GM19043 (cell line): ENCODE results near the gene ATP2B2.

Experiments used
- ATAC-seq: cut with Tn5 transposase; IDR thresholded peaks from one replicate; pipeline ENCODE4 v1.9.1; 2021; ENCODE audit warnings: low read depth; ENCODE audit not compliant: unreplicated experiment

Gene ATP2B2

DNA sequence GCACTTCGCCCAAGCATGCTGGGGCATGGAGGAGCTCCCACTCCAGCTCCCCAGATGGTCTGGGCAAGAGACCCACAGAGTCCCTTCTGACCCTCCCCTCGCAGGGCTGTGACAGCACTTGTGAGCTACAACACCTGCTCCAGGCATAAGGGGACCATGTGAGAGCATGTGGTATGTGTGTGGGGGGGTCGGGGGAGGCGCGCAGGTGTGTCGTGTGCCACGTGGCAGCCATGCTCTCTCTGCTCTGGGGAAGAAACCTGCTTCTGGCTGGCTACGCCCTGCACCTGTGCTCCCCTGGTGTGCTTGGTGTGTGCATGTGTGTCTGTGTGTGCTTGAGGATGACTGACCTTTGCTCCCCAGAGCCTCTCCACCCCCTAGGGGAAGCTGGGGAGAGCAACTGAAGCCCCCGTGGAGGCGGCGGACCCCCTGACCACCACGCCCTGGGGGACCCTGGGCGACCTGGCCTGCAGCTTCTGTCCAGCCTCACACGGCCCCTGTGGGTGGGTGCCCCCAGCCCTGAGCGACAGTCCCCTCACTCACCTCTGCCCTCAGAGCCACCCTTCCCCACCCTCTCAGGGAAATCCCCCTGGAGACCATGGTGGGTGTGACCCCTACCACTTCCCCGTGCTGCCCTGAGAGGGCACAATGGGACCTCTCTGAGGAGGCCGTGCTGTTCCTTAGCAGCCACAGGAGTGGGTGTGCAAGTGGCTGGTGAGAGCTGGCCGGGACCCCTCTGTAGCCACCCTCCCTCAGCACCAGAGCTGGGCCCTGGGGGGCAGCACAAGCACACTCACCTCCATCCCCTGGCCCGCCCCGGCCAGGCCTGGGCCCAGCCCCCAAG lies 167.8 kb downstream of the ATP2B2 start:
- ATAC-seq, result no peak

DNA sequence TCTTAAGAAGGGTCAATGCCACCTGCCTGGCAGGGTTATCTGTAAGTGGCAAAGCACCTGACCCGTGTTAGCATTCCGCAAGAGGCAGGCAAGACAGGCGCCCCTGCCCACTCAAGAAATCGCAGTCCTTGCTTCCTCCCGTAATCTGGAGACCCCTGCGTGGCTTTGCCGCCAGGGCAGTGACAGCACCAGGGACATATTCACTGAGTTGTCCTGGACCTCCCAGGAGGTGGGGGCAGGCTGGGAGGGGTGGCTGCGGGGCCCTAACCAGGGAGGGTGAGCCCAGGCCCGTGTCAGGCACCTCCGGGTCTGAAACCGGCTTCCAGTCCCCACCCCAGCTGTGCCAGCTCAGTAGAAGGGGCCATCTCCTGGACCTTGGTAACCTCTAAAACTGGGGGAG lies 168.6 kb downstream of the ATP2B2 start:
- ATAC-seq, result no peak

DNA sequence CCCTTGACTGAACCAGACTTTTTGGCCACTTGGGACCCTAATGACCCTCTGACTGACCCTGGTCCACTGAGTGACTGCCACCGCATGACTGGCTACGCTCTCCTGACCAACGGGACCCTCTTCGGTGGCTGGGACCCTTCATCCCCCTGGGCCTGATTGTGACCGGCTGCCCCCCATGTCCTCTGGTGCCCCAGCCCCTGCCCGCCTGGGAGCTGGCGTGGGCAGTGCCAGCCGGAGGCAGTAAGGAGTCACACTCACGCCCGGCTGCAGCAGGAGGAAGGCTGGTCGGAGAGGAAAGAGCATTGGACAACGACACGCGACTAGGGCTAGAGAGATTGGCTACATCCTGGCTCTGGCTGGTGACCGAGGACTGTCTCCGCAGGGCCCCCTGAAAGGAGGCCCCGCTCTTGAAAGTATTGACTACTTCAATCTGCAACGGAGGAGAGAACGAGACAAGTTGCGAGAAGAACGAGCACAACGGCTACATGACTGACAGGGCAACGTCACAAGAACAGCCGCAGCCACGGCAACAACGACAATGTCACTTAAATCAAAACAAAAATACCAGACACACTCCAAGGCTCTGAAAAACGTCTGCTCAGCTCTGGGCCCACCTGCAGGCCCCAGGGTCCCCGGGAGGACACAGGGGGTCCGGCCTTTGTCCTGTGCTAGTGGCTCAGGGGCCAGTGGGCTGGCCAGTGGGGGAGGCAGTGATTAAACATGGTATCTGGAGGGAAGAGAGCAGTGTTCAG lies 169.3 kb downstream of the ATP2B2 start:
- ATAC-seq, result no peak

DNA sequence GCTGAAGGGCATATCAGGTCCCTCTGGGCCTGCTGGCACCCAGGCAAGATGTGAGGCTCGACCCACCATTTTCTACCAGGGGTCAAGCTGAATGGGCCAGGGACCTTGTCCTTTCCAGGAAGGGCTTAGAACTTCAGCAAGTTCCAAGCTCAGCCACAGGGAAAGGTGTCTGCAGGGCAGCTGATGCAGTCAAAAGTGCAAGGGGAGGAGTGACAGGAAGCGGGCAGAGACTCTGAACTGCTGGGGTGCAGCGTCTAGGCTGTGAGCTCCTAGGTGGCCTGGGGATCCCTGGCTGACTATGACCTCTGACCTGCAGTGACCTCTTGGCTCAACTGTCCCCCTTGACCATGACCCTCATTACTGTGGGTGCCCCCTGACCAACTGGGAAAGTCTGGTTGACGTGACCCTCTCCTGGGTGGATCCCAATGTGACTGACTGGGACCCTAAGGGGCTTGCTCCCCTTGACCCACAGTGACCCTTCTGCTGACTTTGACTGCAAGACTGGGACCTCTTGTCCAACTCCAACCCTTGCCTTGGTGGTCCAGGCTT lies 170.1 kb downstream of the ATP2B2 start:
- no peak for ATAC-seq

DNA sequence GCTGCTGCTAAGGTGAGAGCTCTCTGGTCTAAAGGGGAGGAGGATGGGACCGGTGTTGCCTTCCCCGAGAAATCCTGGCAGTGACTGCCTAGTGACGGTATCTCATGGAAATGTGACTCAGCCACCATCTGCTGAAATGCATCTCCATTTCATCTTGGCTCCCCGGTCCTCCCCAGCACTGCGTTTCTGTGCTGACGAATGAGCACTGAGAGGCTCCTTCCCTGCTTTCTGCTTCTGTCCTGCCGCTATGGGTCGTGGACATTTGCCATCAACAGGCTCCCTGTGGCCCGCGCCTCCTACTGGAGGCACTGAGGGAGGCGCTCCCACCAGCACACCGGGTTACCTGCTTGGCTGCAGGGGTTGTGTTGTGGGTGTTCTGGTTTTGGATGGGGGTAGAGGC lies 170.9 kb downstream of the ATP2B2 start:
- no peak for ATAC-seq

DNA sequence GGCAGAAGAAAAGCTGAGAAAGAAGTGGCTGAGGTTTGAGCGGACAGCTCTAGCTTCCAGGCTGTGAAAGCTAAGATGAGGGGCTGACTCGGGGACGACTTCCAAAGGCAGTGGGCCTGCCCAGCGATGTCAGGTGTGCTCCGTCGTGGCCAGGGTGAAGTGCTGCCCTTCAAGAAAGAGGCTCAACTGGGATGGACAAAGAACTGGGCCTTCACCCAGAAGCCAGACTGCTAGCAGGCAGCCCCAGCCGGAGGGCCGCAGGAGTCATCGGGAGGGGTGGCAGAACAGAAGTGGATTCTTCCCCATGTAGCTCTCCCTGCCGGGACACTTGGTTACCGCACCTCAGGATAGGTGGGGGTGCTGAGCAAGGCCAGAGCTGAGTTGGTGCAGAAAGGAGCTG lies 171.3 kb downstream of the ATP2B2 start:
- ATAC-seq, result no peak

DNA sequence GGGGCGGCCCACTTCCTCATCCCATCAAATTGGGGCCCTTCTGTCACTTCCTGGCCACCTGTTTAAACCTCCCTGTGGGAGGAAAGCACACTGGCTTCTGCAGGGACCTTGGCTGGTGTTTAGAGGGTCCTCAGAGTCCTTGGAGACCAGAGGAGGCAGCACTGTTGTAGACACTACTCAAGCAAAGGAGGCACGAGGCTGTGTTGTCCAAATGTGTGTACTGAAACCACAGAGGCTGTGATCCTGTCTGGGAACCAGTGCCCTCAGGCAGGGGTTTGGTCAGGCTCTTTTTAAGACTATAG lies 172.1 kb downstream of the ATP2B2 start:
- ATAC-seq, result no peak

DNA sequence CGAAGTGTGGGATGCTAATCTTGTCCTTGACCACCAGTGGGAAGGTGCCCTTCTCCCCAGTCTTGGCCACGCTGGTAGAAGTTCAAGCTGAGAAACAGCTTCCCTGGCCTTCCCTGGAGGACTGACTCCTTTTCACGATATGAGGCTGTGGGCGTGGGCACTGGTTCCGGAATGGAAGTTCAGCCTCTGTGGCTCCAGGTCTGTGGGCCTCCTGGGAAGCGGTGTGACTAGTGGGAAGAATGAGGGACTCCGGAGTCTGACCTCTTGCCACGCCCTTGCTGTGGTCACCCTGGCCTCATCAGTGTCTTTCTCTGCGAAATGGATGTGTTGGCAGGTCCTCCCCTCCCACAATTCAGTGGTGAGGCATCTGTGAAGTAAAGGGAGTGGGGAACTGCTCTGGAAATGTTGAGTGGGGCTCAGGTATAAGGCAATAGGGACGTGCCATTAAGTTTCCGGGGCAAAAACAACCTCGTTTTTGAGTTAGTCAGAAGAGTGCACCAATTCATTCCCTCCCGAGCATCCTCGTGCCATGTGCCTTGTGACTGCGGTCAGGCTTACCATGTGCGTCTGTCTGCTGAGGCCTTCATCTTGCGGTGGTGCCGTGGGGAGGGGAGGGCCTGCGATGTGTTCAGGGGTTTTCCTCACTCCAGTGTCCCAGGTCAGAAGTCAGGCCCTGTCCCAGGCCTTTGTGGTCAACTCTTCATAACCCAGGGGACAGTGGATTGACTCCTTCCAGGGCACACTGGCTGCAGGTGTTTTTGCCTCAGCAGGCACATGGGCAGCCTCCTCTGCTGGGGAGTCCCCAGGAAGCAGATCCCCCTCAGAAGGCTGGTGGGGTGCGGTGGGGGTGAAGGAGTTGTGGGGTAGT lies 172.7 kb downstream of the ATP2B2 start:
- ATAC-seq, result no peak

DNA sequence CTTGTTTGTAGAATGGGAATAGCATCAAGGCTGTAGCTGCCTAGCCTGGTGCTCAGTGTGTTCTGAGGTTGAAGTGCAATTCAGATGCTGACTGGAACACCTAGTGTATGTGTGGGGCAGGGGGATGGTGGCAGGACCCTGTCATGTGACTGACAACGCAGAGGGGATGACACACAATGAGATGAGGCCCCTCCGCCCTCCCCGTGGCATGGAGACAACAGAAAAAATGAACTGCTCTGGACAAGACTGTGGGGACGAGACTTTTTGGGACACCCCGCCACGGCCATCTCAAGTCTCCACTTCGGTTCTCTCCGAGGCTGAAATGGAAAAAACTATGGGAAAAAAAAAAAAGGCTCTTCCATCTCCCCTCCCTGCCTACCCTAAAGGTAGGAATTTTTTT lies 174.1 kb downstream of the ATP2B2 start:
- no peak for ATAC-seq

DNA sequence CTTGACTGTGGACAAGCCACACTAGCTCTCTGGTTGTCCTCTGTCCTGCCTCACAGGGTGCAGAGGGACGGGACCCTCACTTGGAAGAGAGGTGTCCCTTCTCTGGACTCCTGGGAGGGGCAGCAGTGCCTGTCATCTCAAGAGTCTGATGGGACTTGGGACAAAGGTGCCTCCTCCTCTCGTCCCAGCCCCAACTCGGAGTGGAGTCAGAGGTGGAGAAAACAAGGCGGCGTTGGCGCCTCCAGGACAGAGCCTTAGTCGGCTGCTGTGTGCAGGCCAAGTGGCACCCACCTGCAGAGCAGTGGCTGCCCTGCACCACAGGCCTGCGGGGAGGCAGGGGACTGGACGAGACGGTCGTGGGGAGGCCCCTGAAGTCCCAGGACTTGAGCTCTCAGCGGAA lies 175.1 kb downstream of the ATP2B2 start:
- ATAC-seq, result no peak

DNA sequence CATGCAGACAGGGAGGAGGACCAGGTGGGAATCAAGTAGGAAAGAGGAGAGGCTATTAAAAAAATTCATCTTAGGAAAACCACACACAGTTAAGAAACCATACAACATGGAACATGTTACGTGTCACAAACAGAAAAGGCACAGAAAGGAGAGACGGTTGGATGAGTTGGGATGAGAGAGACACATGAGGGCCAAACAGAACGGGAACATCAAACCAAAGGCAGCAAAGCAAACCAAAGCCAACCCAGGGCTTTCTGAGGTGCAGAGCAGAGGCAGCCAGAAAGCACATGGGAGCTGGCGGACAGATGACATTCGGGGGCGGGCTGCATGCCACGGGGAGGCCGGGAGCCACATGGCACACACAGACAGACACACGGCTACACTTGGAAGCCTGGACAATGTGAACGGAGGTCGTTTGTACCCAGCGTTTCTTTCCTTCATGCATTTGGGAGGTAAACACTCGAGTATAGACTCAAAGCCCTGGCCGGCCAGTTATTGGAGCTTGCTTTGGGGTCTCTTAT lies 175.8 kb downstream of the ATP2B2 start:
- no peak for ATAC-seq

DNA sequence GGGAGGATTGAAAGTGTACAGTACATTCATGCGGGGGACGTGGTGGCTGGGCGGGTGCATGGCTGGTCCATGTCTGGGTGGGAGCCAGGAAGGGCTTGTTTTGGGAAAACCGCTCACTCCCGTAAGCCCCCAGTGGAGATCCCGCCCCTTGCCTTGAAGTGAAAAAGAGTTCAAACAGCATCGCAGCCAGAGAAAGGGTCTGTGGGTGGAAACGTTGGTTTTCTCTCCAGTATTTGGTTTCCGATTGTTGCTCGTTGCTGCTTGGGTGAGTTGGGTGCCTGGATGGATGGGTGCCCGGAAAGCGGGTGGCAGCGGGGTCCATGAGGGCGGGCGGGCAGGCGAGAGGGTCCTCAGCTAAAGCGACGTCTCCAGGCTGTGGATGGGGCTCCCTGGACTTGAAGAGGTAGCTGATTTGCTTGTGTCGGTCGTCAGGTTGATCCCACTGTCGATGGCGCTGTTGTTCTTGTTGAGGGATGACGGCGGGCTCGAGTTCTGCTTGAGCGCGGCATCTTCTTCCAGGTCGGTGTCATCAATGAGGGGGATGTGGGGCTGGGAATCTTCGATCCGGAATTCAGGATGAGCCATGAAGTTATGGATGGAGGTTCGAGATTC lies 176.8 kb downstream of the ATP2B2 start:
- no peak for ATAC-seq

DNA sequence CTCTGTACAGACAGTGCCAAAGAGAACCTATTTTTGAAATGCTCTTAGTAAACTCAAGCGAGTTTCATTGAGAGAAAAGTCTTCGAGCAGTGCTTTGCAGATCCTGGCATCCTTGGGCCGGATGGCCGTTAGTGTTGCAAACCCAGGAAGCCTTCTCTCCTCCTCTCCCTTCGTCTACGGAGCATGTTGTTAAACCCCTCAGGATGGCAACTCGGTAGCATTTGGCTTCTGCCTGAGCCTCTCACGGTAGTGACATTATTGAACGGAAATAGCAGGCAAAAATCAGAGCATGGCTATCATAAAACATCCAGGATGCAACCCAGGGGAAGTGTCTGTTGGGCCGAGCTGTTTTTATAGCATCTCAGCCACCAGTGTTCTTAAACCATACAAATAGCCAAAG lies 177.8 kb downstream of the ATP2B2 start:
- ATAC-seq, result no peak

DNA sequence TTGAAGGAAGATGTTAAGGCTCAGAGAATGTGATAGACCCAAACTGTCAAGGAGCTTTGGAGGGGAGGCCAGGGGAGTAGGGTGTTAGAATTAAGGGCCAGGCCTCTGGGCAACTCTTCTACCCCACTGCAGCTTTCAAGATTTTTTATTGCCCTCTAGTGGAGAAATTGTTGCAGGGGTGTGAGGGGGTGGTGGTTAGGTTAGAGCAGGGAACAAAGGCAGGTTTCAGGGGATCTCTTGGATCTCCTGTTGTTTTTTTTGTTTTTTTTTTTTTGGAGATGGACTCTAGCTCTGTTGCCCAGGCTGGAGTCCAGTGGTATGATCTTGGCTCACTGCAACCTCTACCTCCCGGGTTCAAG lies 183.1 kb downstream of the ATP2B2 start:
- ATAC-seq, result no peak

DNA sequence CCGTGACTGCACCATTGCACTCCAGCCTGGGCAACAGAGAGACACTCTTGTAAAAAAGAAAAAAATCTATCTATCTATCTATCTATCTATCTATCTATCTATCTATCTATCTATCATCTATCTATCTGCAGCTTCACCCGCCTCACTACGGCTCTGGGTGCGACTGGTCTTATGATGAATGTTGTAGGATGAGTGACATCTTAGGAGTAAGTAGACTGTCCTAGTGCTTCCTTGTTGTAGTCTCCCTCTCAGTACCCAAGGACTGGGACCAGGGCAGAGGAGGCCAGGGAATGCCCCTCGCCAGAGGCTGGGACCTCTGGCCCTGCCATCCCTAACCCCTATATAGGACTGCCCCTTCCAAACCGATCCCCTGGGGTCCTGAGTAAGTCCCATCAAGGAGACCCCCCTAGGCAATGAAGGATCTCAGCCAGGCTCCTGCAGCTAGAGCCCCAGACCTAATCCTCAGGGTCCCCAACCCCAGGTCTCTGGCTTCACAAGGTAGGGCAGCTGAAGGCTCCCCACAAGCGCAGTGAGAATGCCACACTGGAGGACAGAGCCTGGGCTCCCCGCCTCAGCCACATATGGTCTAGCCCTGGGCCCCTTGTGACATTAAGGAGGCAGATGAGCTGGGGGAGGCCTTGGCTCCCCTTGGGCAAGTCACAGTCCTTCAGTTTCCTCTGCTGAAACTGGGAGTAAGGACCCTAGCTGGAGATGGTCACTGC lies 183.6 kb downstream of the ATP2B2 start:
- no peak for ATAC-seq

DNA sequence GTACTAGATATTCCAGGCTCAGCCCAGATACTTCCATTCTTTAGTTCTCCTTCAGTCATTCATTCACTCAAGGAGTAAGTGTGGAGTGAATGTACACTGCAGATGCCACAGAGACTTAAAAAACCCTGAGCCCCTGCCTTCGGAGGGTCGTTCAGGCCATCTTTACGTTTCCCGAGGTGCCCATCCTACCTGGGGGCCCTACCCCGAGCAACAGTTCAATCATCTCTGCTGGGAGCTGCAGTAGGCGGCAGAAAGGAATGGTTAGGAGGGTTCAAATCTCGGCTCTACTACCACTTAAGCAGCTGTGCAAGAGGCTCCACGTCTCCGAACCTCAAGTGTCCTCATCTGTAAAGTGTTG lies 185.1 kb downstream of the ATP2B2 start:
- ATAC-seq, result no peak

DNA sequence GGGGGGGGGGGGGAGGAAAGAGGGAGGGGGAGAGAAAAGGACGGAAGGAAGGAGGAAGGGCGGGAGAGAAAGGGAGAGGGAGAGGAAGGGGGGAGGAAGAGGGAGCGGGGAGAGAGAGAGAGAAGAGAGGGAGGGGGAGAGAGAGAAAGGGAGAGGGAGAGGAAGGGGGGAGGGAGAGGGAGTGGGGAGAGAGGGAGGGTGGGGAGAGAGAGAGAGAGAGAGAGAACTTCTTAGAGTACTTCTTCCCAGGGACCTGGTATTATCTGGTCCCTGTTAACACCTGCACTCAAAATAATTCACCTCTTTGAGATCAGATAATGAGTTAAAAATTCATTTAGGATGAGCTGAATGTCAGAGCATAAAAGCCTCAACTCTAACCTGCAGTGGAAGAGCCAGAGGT lies 185.6 kb downstream of the ATP2B2 start:
- no peak for ATAC-seq

DNA sequence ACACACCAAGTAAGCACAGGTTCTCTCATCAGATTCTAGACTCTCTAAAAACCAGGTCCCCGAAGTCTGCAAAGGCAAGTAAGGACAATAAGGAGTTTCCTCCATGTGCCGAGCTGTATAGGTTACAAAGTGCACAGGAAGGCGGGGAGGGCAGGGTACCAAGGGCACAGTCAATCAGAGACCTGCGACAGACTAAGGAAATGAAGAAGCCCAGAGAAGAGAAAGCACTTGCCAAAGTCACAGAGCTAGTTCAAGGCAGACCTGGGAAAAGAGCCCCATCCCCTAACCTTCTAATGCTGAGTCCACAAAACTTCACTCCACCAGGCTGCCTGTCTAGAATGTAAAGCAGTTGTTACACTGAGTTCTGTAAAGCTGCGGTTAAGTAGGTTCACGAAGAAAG lies 186.1 kb downstream of the ATP2B2 start:
- no peak for ATAC-seq

DNA sequence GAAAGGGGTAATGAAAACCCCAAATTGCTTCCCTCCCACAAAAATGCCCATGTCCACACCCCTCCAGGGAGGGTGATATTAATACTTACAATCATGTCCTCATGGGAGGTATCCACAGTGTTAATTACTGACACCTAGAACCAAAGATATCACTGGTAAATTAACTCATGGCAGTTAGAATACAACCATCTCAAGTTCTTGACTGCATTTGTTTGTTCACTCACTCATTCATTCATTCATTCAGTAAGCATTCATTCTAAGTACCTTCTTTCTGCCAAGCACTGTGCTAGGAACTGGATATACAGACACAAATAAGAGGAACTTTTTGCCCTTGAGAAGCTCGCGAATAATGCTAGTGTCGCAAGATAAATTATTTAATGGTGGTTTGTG lies 187.4 kb downstream of the ATP2B2 start:
- no peak for ATAC-seq
